ENCODE measurements around the gene RRP1B.
"Not testable (repeated sequence)": the region's sequence is repeated elsewhere in the genome, so short reads cannot be mapped to it uniquely, and the experiment has no call there.

RRP1B gene

GRCh38 chr21:43659136-43660000, at the start of gene RRP1B, which contains the start of gene HSF2BP:
TSS of gene RRP1B (plus strand) at chr21:43659560. CDS start at chr21:43659665, 105 bp downstream.
TSS of gene HSF2BP (minus strand) at chr21:43659488. CDS start at chr21:43658096, 1,392 bp downstream.
- DNase-seq (ENCODE audit: low spot score) = peak; percentile 91

- DNase-seq (ENCODE audit: low spot score) = peak; percentile 69
These were observed 47.6 kb upstream of the RRP1B start for GRCh38 chr21:43611598-43612369.

GRCh38 chr21:43613755-43614638, 45.4 kb upstream of the RRP1B start:
- DNase-seq (ENCODE audit: low spot score) = no peak

- no peak for DNase-seq (ENCODE audit: low spot score)
These were observed 44.5 kb upstream of the RRP1B start for GRCh38 chr21:43614839-43615238.

- DNase-seq (ENCODE audit: low spot score) = not testable (repeated sequence)
These were observed 42.5 kb upstream of the RRP1B start for GRCh38 chr21:43616861-43617260.

GRCh38 chr21:43618940-43619339, 40.4 kb upstream of the RRP1B start:
- peak; percentile 73 for DNase-seq (ENCODE audit: low spot score)

GRCh38 chr21:43619344-43619743, 40.0 kb upstream of the RRP1B start:
- DNase-seq (ENCODE audit: low spot score) = no peak

GRCh38 chr21:43619856-43620255, 39.5 kb upstream of the RRP1B start:
- DNase-seq (ENCODE audit: low spot score) = no peak

- no peak for DNase-seq (ENCODE audit: low spot score)
These were observed 36.6 kb upstream of the RRP1B start for GRCh38 chr21:43622796-43623195.

- DNase-seq (ENCODE audit: low spot score) = no peak
These were observed 35.8 kb upstream of the RRP1B start for GRCh38 chr21:43623588-43623987.

- DNase-seq (ENCODE audit: low spot score) = no peak
These were observed 35.0 kb upstream of the RRP1B start for GRCh38 chr21:43624339-43624738.

- no peak for DNase-seq (ENCODE audit: low spot score)
These were observed 33.0 kb upstream of the RRP1B start for GRCh38 chr21:43626390-43626789.

GRCh38 chr21:43627527-43627926, 31.8 kb upstream of the RRP1B start:
- no peak for DNase-seq (ENCODE audit: low spot score)

- no peak for DNase-seq (ENCODE audit: low spot score)
These were observed 27.8 kb upstream of the RRP1B start for GRCh38 chr21:43631411-43632107.

GRCh38 chr21:43632373-43632905, 26.9 kb upstream of the RRP1B start:
- no peak for DNase-seq (ENCODE audit: low spot score)

GRCh38 chr21:43634618-43635017, 24.7 kb upstream of the RRP1B start:
- DNase-seq (ENCODE audit: low spot score) = no peak

- no peak for DNase-seq (ENCODE audit: low spot score)
These were observed 23.9 kb upstream of the RRP1B start for GRCh38 chr21:43635436-43635835.

GRCh38 chr21:43637530-43638158, 21.7 kb upstream of the RRP1B start:
- DNase-seq (ENCODE audit: low spot score) = no peak

- peak; percentile 35 for DNase-seq (ENCODE audit: low spot score)
These were observed 19.6 kb upstream of the RRP1B start for GRCh38 chr21:43639470-43640353.

GRCh38 chr21:43640400-43640799, 19.0 kb upstream of the RRP1B start:
- DNase-seq (ENCODE audit: low spot score) = no peak

Measured in LoVo (cell line).